GM12874 (cell line): Measurements from ENCODE around the gene OLFM1.

Source experiments
- TF ChIP-seq, protein P1 (sequence below): IDR thresholded peaks from 2 replicates; pipeline ENCODE4 v1.5.1; 2011; ENCODE audit warnings: low read depth, mild to moderate bottlenecking, control low read depth, low read length, moderate library complexity; ENCODE audit not compliant: insufficient read depth

Gene OLFM1

DNA sequence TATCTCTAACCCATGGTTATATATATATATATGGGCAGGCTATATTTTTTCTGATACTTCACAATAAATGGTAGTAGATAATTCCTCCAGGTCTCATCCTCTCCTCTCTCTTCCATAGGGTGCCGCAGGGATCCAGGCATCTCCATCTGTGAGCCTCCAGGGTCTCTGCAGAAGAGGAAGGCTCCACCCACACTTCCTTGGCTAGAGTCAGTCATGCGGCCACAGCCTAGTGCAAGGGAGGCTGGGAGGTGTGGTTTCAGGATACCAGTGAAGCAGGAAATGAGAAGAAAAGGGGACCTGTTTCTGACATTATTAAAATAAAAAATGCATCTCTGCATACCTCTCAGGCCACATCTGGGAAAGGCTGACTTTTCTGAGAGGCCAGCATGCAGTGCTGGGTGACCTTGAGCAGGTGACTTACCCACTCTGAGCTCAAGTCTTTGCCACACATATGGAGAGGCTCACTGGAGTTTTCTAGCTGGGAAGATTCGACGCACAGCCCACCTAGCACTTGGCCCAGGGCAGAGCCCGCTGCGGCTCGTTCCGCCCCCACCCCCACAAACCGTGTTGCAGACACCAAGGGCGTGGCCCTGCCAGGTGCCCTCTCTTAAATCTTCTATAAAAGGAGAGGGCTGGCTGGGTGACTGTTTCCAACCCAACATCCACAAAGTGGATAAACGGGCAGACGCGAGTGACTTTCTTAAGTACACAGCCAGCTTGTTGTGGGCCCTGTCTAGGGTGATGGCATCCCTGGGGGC, 47.9 kb downstream of the OLFM1 start:
- TF ChIP-seq, protein P1, sequence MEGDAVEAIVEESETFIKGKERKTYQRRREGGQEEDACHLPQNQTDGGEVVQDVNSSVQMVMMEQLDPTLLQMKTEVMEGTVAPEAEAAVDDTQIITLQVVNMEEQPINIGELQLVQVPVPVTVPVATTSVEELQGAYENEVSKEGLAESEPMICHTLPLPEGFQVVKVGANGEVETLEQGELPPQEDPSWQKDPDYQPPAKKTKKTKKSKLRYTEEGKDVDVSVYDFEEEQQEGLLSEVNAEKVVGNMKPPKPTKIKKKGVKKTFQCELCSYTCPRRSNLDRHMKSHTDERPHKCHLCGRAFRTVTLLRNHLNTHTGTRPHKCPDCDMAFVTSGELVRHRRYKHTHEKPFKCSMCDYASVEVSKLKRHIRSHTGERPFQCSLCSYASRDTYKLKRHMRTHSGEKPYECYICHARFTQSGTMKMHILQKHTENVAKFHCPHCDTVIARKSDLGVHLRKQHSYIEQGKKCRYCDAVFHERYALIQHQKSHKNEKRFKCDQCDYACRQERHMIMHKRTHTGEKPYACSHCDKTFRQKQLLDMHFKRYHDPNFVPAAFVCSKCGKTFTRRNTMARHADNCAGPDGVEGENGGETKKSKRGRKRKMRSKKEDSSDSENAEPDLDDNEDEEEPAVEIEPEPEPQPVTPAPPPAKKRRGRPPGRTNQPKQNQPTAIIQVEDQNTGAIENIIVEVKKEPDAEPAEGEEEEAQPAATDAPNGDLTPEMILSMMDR = no peak

DNA sequence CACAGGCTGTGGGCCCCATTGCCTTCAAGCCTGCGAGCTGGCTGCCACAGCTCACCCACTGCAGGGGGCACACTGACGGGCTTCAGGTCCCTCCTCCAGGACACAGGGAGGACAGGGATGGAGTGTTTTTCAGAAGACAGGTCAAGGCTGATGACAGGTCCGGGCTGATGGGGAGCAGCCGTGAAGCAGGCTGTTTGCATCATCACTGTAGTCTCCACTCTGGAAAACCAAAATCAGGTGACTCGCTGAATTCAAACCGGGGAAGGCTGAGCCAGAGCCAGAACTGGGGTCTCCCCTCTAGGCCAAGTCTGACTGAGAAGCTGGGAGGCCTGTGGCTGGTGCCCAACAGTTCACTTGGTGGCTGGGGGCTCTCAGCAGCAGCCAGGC, 48.5 kb downstream of the OLFM1 start:
- TF ChIP-seq, protein P1 = no peak

DNA sequence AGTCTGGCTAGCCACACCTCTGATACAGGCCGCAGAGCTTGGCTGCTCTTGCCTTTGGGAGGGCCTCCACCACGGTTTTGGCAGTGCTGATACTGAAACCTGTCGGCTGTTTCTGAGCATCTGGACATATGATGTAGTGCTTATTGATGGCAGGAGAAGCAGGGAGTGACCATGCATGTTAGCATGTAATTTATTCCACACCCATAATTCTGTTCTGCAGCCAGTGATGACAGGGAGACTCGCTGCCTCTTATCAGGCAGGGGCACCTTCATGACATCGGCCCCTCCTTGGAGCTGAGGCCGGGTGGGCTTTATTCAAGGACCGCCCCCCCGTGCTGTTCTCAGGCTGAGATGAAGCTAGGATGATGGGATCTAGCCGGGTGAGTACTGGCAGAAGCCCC, 49.0 kb downstream of the OLFM1 start:
- TF ChIP-seq, protein P1 = no peak

DNA sequence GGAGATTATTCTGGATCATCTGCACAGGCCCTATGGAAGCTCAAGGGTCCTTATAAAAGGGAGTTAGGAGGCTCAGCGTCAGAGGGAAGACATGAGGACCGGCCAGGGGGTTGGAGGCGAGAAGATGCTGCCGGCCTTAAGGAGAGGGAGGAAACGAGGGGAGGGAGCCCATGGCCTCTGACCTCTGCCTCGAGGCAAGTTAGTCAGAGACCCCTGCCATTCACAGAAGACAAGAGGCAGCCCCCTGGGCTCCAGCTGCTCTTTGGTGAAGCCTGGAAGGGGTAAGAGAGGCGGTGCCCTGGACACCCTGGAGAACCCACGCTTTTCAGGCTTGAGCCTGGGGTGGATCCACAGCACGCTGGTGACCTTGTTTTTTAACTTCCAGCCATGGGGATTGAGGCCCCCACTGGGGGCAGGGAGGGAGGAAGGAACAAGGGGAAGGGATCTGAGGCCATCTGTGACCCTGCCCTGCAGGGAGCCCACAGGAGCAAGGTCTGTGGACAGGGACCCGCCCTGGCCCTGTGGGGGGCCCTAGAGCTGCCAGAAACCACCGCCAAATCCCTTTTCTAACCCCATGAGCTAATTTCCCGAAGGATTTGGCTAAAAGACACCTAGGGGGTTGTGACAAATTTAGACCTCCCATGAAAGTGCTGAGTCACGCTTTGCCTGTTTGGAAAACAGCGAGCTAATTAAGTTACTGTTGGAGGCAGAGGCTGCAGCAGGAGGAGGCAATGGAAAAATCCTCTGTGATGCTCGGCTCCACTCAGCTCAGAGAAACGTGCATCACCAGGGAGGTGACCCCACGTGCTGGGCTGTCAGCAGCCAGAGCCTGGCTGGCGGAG, 49.7 kb downstream of the OLFM1 start:
- TF ChIP-seq, protein P1 = no peak

DNA sequence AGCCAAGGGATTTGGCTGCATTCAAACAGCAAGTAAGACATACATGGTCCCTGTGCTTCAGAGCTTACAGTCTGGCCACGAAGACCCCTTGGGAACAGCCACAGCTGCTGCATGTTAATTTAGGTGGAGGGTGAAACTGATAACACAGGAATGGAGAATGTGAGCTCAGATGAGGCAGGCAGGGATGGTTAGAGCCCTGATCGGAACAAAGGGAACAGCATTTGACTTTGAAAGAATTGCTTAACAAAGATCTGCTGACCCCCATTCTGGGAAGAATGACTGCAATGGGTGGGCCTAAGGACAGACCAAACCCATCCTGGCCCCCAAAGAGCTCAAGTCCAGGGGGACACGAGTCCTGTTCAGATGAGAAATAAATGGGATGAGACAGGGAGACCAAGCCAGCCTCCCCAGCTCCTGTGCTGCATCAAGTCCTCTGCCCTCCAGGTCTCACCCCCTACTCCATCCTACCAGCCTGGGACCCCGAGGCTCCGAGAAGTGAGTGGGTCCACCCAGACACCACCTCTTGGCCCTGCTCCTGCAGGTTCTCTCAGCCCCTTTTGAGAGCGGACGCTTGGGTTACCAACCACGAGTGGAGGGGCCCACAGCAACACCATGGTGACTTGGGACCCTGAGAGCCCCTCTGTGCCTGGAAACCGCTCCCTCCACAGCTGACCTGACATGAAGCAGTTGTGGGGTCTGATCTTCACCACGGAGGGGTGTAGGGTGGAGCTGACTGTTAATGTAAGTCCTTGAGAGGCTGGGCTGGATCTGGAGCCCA, 50.8 kb downstream of the OLFM1 start:
- TF ChIP-seq, protein P1 = no peak

DNA sequence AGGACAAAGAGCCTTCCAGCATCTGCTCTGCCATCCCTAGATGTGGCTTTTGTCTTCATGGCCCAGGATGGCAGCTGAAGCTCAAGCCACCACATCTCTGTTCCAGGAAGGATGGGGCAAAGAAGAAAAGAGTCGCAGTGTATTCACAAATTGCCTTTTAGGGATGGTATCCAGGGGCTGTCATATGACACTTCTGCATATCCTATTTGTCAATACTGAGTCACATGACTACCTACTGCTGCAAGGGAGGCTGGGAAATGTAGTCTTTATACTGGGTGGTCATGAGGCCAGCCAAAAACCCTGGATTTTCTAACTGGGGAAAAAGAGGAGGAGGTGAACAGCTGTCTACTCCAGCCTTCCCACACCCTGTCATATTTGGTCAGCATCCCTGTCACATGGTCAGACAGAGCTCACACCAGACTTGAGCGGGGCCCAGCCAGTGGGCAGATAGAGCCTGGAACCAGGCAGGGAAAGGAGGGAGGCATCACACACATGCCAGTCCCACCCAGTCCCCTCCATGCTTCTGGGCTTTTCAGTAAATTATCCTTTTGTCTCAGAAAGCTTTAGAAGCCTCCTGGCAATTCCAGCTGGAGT, 52.0 kb downstream of the OLFM1 start:
- TF ChIP-seq, protein P1 = no peak

DNA sequence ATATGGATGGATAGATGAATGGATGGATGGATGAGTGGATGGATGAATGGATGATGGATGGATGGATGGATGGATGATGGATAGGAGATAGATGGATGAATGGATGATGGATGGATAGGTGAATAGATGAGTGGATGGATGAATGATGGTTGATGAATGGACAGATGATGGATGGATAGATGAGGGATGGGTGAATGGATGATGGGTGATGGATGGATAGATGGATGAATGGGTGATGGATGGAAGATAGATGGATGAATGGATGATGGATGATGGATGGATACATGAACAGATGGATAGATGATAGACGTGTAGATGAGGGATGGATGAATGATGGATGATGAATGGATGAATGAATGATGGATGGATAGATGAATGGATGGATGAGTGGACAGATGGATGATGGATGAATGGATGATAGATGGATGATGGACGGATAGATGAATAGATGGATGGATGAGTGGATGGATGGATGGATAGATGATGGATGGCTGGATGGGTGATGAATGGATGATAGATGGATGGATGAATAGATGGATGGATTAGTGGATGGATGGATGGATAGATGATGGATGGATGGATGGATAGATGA, 53.8 kb downstream of the OLFM1 start:
- TF ChIP-seq, protein P1 = no peak
